Nephron progenitor cell (in vitro differentiated cells): ENCODE results near the gene MYO3A.

Experiments used
- DNase-seq: peaks from one replicate; pipeline ENCODE4 v3.0.0; 2021
- H3K27ac Mint-ChIP-seq: 2 replicates; pipeline ENCODE4 v1.8.0; 2021; ENCODE audit warnings: mild to moderate bottlenecking, moderate library complexity, mixed read lengths
- H3K27me3 Mint-ChIP-seq: 2 replicates; pipeline ENCODE4 v1.8.0; 2021; ENCODE audit warnings: mild to moderate bottlenecking, low read depth, mixed read lengths; ENCODE audit not compliant: poor library complexity
- H3K36me3 Mint-ChIP-seq: 2 replicates; pipeline ENCODE4 v1.8.0; 2021; ENCODE audit warnings: low read depth, mixed read lengths
- H3K4me1 Mint-ChIP-seq: 2 replicates; pipeline ENCODE4 v1.8.0; 2021; ENCODE audit warnings: mixed read lengths
- H3K4me3 Mint-ChIP-seq: 2 replicates; pipeline ENCODE4 v1.8.0; 2021; ENCODE audit warnings: mild to moderate bottlenecking, moderate library complexity, mixed read lengths
- H3K9me3 Mint-ChIP-seq: 2 replicates; pipeline ENCODE4 v1.8.0; 2021; ENCODE audit warnings: mild to moderate bottlenecking, moderate library complexity, mixed read lengths
- TF ChIP-seq, protein P1 (sequence below): fragments of 200-600 bp; sonication (generic); IDR thresholded peaks from 2 replicates; pipeline ENCODE4 v1.5.0; 2021; ENCODE audit warnings: antibody characterized with exemption

MYO3A gene

DNA sequence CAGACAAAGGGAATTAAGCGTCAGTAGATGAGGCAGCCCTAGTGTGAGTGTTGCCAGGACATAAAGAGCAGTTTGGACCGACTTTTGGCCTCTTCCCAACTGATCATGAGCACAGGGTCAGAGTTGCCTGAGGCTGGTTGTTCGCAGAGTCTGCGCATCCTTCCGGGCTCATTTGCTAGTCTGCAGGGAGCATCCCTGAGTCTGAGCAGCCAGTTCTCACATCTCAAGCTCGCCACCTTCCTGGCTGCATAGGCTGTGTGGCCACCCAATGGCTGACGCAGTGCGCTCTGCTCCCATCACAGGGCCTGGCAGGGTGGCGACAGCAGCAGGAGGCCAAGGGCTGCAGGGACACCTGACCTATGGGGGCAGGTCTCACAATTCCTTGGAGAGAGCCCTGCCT, 287.5 kb downstream of the MYO3A start:
- Mint-ChIP-seq H3K9me3 (no peaks in the 10 kb centered on the region), H3K27ac (no peak overlapping the region), H3K4me3 (no peak overlapping the region), H3K36me3 (no peaks in the 10 kb centered on the region), H3K27me3 (peaks cover 9% of the 10 kb centered on the region), H3K4me1 (peaks cover 17% of the 10 kb centered on the region)
- no peak for DNase-seq
- TF ChIP-seq, protein P1, sequence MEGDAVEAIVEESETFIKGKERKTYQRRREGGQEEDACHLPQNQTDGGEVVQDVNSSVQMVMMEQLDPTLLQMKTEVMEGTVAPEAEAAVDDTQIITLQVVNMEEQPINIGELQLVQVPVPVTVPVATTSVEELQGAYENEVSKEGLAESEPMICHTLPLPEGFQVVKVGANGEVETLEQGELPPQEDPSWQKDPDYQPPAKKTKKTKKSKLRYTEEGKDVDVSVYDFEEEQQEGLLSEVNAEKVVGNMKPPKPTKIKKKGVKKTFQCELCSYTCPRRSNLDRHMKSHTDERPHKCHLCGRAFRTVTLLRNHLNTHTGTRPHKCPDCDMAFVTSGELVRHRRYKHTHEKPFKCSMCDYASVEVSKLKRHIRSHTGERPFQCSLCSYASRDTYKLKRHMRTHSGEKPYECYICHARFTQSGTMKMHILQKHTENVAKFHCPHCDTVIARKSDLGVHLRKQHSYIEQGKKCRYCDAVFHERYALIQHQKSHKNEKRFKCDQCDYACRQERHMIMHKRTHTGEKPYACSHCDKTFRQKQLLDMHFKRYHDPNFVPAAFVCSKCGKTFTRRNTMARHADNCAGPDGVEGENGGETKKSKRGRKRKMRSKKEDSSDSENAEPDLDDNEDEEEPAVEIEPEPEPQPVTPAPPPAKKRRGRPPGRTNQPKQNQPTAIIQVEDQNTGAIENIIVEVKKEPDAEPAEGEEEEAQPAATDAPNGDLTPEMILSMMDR, result no peak

DNA sequence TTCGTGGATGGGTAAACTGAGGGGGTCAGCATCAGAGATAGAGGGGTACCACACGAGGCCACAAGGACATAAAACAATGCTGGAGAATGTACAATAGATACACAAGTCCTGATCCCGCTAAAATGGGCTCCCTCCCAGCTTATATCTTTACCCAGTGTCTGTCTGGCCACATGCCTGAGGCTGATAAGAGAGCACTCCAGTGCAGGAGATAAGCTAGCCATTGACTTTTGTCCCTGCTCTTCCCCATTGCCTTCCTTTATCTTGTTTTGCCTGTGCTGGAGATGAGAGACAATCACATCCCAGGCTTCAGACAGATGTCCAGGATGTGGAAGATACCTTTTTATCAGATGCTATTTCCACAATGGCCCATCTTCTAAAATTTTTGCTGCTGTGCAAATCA, 288.5 kb downstream of the MYO3A start:
- Mint-ChIP-seq H3K9me3 (no peaks in the 10 kb centered on the region), H3K27me3 (peaks cover 19% of the 10 kb centered on the region), H3K4me1 (peaks cover 7% of the 10 kb centered on the region), H3K27ac (no peak overlapping the region), H3K36me3 (no peaks in the 10 kb centered on the region), H3K4me3 (no peak overlapping the region)
- no peak for DNase-seq
- TF ChIP-seq, protein P1, result no peak

- Mint-ChIP-seq H3K4me1 (no peaks in the 10 kb centered on the region), H3K27ac (no peak overlapping the region), H3K36me3 (no peaks in the 10 kb centered on the region), H3K9me3 (no peaks in the 10 kb centered on the region), H3K27me3 (peaks cover 31% of the 10 kb centered on the region), H3K4me3 (no peak overlapping the region)
- DNase-seq, result no peak
- TF ChIP-seq, protein P1, result no peak
Observed at GRCh38 chr10:26225322-26225721, 291.3 kb downstream of the MYO3A start.

- Mint-ChIP-seq H3K36me3 (no peaks in the 10 kb centered on the region), H3K4me3 (no peak overlapping the region), H3K27me3 (peaks cover 42% of the 10 kb centered on the region), H3K9me3 (no peaks in the 10 kb centered on the region), H3K4me1 (no peaks in the 10 kb centered on the region), H3K27ac (no peak overlapping the region)
- no peak for DNase-seq
- TF ChIP-seq, protein P1, result no peak
Observed at GRCh38 chr10:26227786-26228185, 293.8 kb downstream of the MYO3A start.

DNA sequence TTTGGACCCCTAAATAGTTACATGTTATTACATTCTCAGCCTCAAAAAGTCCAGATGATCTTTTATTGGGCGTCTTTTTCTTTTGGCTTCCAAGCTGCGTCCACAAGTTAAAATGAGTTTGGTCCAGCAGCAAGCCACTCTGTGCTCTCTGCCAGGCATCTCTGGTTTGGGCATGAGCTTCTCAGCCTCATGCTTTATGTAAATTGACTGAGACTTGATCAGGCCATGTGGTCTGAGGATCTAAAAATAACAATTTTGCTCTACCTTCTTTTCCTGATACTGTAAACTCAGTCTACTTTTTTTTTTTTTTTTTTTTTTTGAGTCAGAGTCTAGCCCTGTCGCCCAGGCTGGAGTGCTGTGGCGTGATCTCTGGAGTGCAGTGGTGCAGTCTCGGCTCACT, 298.1 kb downstream of the MYO3A start:
- TF ChIP-seq, protein P1, result no peak

GRCh38 chr10:26235761-26236160, 301.7 kb downstream of the MYO3A start:
- TF ChIP-seq, protein P1, result no peak
- H3K36me3 Mint-ChIP-seq, result no peaks in the 10 kb centered on the region
- H3K4me1 Mint-ChIP-seq, result no peaks in the 10 kb centered on the region
- no peak for DNase-seq
- no peaks in the 10 kb centered on the region for H3K9me3 Mint-ChIP-seq
- no peak overlapping the region for H3K4me3 Mint-ChIP-seq
- H3K27me3 Mint-ChIP-seq, result peaks cover 30% of the 10 kb centered on the region
- no peak overlapping the region for H3K27ac Mint-ChIP-seq

More for the DNA sequence above, 298.1 kb downstream of the MYO3A start:
- Mint-ChIP-seq H3K4me1 (no peaks in the 10 kb centered on the region), H3K36me3 (no peaks in the 10 kb centered on the region), H3K27me3 (peaks cover 37% of the 10 kb centered on the region), H3K27ac (no peak overlapping the region), H3K9me3 (no peaks in the 10 kb centered on the region), H3K4me3 (no peak overlapping the region)
- no peak for DNase-seq
